Stimulated activated CD8-positive, alpha-beta memory T cell treated with anti-CD3 and anti-CD28 coated beads, Interleukin-4, amount 100 ng/mL, for 4 hours (primary cell): ENCODE results near the gene KCNQ5.

ENCODE experiments used
- DNase-seq, 2 donors: peaks; one replicate each; pipeline ENCODE4 v3.0.0-alpha.2; 2020; ENCODE audit warnings: low read depth in 2 of 2, low spot score in 1 of 2

The KCNQ5 gene

DNA sequence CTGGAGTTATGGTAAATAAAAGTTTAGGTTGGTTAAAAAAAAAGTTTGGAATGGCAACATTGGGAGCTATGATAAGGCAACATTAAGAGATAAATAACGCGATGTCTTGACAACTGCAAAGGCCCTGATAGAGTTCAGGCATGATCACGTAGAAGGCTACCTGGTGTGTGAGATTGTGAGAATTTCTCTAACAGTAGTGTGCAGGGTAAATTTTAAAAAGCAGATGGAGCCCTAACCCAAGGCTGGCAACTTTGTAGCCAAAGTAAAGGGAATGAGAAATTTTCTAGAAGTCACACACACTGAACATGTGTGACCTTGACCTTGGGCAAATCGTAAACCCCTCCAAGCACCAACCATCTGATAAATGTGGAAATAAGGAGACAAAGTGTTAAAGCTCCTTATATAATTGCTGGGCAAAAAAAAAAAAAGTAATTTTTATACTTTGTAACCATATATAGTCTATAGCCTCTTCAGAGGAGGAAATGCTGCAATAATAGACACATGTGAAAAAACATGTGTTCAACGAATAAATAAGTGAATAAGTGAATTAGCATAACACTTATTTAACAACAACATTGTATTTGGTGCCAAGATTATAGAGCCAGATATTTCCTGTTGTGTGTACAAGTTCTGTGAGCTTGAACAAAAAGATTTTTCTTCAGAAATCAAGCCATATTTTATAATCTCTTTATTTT is 18.2 kb downstream of the KCNQ5 start:
- DNase-seq = no peak

GRCh38 chr6:72640615-72640930 is 18.7 kb downstream of the KCNQ5 start:
- DNase-seq = no peak

GRCh38 chr6:72642435-72642834 is 20.6 kb downstream of the KCNQ5 start:
- no peak for DNase-seq

GRCh38 chr6:72643214-72643613 is 21.4 kb downstream of the KCNQ5 start:
- DNase-seq = no peak

GRCh38 chr6:72646604-72647485 is 25.0 kb downstream of the KCNQ5 start:
- DNase-seq = no peak

DNA sequence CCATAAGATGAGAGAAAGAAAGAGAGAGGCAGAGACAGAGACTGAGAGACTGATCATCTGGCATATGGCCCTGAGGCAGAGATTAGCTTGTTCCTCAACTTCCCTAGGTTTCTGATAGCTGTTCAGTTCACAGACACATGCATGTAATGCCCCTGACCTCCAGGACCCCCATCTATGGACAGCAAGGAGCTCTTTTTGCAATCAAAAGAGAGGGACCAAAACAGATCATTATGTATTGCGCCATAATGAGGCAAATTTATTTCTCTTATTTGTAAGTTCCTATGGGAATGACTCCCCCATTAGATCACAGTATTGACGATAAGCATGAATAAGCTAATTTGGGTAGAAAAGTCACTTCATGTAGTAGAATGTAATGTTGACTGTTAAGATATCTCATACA is 25.6 kb downstream of the KCNQ5 start:
- no peak for DNase-seq

DNA sequence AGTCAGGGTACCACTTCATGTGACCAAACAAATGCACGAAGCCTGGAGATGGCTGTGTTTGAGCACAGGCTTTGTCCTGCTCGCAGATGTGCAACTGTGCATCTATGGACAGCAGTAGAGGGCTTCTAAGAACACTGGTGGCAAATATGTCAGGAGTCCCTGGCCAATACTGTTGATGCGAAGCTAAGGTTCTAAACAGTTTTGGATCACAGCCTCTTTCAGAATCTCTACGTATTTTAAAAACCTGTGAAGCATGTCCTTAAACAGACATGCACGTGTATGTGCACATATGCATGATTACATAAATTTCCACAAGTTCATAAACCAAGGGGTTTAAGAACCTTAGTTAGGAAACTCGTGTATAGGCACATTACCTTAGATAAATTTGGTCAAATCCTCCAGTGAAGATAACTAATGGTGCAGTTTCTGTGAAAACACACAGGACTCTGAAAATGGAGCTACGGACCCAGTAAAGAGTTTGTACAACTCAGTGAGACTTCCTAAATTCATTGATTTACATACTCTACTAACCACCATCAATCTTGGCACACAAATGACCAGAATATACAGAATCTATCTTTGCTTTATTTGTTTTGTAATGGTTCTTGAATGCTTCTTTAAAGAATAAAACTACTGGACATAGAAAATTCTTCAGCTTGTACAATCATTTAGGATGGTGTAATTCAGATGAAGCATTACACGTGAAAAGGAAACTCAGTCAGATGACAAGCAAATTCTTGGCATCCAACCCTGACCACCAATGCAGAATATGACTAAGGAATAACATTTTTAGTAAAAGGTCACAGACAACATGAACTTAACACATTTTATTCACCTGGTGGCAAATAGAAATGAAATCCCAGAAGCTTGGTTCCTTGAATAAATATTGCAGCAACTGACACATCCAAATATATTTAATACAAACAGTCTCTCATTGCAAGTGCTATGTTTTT is 27.4 kb downstream of the KCNQ5 start:
- no peak for DNase-seq

DNA sequence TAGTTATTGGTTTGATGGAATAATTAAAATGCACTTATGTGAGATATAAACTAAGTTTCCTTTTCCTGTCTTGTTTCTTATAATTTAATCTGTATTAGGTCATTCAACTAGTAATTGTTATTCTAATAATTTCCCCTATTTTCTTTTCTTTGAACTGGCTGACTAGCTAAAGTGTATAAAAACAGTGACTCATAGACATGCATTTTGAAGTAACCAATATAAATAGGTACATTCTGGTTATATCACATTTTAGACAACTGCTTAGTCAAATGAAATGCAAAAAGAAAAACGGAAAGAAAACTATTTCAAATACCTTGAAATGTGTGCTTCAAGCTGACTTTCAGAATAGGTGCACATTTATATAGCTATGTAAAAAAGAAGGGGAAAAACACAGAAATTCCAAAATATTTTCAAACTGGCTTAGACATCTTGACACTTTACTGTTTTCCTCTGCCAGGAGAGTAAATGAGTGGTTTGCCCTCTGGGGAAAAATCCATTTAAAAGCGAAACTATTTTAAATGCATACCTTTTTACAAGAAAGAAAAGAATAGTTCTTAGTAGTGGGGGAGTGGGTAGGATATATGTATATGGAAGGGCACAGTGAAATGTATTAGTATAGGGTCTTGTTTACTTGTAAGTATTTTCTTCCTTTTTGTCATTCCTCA is 28.3 kb downstream of the KCNQ5 start:
- no peak for DNase-seq

GRCh38 chr6:72651174-72651573 is 29.3 kb downstream of the KCNQ5 start:
- no peak for DNase-seq

- DNase-seq = no peak
Observed at GRCh38 chr6:72651967-72652956, 30.4 kb downstream of the KCNQ5 start.

GRCh38 chr6:72653026-72653425 is 31.2 kb downstream of the KCNQ5 start:
- no peak for DNase-seq

DNA sequence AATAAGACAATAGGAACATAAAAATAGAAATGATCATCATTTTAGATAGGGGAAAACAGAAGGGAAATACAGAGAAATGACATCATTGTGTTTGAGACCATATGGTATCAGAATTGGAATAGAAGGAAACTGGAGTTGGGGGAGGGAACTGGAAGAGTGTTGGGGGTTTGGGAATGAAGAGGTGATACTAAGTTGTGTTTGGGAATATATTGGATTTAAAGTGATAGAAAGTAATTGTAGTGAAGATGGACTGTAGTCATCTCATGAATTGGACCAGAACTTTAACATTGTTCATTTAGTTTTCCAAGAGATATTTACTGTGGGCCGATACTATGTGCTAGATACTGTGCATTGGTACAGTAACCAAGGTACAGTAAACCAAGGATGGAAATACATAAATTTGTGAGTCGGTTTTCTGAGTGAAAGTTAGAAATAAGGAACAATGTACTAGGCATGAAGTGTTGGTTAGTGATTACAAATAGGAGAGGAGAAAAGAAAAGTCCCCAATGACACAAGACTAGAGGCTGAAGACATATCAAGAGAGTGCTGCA is 32.3 kb downstream of the KCNQ5 start:
- no peak for DNase-seq

- no peak for DNase-seq
Observed at GRCh38 chr6:72657407-72658197, 35.7 kb downstream of the KCNQ5 start.

DNA sequence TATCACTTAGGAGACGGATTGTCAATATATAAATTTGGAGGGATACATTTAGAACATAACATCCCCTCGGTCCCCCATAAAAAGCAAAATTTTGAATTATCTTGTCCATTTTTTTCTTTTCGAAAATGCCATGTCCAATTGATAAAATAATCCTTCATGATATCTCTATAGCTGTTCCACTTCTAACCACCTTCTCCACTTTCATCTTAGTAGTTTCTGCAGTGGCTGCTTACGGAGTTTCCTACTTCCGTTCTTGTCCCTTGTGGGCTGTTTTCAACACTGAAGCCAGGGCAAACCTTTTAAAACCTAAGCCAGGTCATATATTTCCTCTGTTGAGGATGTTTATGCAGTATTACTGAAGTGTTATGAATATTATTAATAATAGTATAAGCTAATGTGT is 37.9 kb downstream of the KCNQ5 start:
- no peak for DNase-seq

DNA sequence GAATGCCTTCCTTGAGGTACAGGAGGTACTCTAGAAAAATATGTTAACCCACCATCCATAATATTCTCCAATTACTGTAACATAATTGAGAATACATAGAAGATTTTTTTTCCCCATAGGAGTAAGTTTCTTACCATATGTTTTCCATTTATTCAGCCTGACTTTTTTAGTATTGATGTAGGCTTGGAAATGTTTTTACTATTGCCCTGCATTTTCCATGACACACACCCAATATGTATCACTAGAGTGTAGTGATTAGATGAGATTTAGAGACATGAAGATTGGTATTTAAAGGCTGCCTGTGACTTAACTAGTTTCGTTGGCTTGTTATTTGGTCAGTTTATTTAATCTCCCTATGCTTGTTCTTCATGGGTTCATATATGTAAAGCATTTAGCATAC is 39.5 kb downstream of the KCNQ5 start:
- no peak for DNase-seq

GRCh38 chr6:72665599-72665998 is 43.7 kb downstream of the KCNQ5 start:
- no peak for DNase-seq

DNA sequence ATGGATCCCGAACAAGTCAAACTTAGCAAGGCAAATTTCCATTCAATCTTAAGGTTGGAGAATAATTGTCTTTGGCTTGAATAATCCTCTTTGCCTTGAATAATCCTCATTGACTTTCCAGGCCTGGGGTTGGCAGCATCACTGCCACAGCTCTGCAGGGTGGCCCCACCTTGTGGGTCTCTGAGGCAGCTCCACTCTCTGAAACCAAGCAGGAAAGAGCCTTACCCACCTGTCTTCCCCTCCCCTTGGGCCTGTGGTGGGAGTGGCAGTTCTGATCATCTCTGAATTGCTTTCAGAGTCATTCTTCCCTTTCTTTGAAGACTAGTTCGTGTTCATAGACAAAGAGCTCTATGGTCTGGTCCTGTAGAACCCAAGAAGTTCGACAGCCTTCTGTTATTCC is 47.5 kb downstream of the KCNQ5 start:
- DNase-seq = no peak

- no peak for DNase-seq
Observed at GRCh38 chr6:72672906-72673305, 51.0 kb downstream of the KCNQ5 start.

DNA sequence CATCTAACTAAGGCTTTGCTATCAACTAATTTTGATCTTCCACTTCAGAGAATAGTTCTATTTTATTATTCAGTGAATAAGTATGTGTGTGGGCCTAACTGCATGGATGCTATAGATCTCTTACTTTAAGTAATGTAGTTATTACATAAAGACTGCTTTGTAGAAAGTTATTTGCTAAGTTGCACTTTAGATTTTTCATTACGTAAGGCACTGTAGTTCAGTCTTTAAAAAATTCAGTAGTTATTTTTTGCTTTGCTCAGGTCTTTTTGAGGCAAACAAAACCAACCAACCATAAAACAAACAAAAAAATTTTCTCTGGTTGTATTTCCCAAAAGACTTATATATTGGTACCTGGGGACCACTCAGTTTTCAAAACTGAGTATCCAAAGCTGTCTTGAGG is 53.0 kb downstream of the KCNQ5 start:
- no peak for DNase-seq
